IPS-NIHi11 (cell line): ENCODE measurements around the gene NFX1.
A peak's percentile ranks its signal among the peaks of the same experiment; 100 is the strongest.

Experiments used
- DNase-seq: peaks from one replicate; pipeline ENCODE4 v3.0.0; 2012; ENCODE audit warnings: mixed read lengths, low spot score

The NFX1 gene

GRCh38 chr9:33290247-33291030, at the start of gene NFX1:
Gene NFX1, plus strand, starts transcription at chr9:33290516. Its CDS starts 57 bp downstream, at chr9:33290573.
- peak; percentile 99 for DNase-seq

- no peak for DNase-seq
Measured at GRCh38 chr9:33241298-33241697, 49.0 kb upstream of the NFX1 start.

GRCh38 chr9:33242609-33243134, 47.6 kb upstream of the NFX1 start:
- DNase-seq = no peak

GRCh38 chr9:33244137-33244784, 46.1 kb upstream of the NFX1 start:
- no peak for DNase-seq

DNA sequence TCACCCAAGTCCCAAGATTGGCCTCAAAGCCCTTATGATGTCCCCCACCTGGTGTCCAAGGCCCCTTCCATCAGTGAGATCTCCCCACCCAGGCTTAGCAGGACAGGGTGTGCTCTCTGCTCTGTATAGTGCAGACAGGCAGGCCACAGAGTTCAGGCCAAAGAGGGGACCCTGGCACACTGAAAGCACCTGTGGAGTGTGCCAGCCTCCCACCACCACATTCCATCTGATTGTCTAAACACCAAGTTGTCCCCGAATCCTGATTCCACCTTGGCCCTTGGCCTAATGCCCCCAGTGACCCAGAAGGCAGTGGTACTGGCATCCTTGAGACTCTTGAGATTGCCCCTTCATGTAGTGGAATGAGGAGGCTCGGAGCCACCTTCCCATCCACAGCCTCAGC, 45.0 kb upstream of the NFX1 start:
- no peak for DNase-seq

DNA sequence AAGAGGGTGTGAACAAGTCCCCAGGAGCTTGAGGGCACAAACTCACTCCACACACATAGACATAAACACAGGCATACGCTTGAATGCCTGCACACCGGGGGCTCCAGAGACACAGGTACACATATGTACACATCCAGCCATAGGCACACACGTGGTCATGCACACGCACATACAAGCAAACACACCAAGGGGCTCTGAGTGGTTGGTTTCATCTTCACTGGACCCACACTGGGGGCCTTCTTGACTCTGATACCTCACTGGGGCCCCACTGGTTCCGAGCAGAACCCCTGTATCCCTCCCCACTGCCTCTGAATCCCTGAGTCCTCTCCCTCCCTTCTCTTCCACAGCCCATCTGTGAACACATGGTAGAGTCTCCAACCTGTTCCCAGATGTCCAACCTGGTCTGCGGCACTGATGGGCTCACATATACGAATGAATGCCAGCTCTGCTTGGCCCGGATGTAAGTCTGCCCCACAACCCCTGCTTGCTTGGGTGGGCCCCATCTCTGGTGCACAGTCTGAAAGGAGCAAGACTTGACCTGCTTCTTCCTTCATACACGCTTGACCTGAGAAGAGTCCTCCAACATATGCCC, 44.0 kb upstream of the NFX1 start:
- no peak for DNase-seq

GRCh38 chr9:33248606-33249005, 41.7 kb upstream of the NFX1 start:
- DNase-seq = no peak

- DNase-seq = no peak
Measured at GRCh38 chr9:33249087-33249658, 41.1 kb upstream of the NFX1 start.

DNA sequence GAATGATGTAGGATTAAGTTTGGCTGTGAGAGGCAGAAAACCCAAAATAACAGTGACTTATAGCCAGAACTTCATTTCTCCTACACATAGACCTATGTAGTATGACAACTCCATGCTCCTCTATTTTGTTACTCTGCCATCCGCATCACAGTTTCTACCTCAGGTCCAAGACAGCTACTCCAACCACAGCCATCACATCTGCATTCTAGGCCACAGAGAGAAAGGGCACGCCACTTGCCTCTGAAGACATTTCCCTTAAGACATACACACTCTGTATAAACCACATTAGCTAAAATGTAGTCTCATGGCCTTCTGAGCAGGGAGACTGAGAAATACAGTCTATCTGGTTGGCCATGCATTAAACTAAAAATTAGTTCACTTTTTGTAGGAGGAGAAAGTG, 40.3 kb upstream of the NFX1 start:
- DNase-seq = no peak

- no peak for DNase-seq
Measured at GRCh38 chr9:33250458-33250995, 39.8 kb upstream of the NFX1 start.

DNA sequence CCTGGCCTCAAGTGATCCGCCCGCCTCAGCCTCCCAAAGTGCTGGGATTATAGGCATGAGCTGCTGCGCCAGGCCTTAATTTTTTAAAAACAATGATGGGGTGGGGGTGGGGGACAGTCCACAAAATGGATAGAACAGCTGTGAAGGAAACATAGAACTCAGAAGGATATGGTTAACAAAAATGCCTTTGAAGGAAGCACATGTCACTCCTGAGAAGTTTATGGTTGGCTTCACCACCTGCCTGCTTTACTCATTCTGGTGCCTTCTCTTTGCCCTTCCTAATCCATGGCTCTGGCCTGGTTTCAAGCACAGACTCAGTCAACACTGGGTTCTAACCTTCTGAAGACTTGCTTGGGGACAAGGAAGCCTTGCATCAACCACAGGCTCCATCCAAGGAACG, 36.1 kb upstream of the NFX1 start:
- DNase-seq = no peak

GRCh38 chr9:33255014-33255413, 35.3 kb upstream of the NFX1 start:
- no peak for DNase-seq

GRCh38 chr9:33255471-33255870, 34.8 kb upstream of the NFX1 start:
- no peak for DNase-seq

DNA sequence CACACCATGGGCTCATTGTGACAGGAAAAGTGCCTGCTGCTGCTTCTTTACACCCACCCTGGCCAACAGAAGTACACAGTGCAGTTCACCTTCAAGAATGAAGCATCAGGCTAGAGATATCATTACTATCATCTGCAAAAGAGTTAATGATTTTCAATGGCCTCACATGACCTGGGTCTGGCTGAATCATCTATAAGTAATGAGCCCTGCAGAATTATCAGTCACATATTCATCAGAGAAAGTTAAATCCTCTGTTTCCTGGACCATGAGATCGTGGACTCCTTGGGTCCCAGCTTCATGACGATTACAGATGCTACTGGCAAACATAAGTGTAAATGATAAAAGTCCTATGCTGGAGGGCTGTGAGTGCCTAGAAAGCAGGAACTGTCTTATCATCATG, 34.1 kb upstream of the NFX1 start:
- DNase-seq = no peak

DNA sequence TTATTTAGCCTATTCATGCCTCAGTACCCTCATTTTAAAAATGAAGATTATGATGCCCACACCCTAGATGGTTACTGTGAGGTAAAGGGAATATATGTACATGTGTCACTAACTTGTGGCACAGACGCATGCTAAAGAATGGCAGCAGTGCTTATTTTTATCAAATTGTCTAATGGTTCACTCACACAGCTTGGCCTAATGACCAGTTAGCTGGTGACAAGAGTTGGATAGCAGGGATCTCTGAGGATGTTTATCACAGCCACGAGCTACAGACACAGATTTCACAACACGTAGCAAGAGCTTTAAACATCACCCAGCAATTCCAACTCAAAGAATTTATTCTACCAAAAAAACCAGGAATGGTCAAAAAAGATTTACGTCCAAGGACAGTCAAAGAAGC, 33.0 kb upstream of the NFX1 start:
- DNase-seq = no peak

- no peak for DNase-seq
Measured at GRCh38 chr9:33260372-33260771, 29.9 kb upstream of the NFX1 start.

DNA sequence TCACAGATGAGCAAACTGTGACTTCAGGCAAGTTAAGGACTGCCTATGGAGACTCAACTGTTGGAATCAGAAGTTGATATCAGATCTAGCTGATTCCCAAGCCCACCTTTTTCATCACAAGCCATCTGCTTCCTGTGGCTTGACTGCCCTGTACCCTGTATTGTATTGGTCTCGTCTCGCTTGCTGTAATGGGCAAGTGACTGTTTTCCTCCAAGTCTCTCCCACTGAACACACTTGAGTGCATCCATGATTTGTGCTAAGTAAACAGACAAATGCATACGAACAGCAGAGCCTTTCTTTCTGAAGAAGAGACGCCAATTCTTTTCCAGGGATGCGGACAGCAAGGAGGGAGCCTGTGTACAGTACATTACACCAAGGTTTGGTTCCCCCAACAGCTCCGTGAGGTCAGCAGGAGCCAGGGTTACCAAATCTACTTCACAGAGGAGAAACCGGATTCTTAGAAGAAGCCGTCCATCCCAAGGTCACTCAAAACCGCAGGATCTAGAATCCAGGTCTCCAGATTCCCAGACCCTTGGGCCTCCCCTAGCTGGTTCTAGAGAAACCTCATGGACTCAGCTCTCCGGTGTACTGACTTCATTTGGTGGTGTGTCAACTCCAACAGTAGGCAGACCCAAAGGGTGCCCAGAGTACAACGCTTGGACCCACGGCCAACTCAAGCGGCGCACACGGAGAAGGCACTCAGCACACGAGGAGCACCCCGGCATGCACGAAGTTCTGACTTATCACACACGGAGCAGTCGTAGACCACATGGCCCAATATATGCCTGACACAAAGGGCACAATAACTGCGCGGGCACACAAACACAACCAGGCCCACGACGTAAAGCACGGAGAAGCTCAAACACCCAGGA, 26.9 kb upstream of the NFX1 start:
- no peak for DNase-seq

DNA sequence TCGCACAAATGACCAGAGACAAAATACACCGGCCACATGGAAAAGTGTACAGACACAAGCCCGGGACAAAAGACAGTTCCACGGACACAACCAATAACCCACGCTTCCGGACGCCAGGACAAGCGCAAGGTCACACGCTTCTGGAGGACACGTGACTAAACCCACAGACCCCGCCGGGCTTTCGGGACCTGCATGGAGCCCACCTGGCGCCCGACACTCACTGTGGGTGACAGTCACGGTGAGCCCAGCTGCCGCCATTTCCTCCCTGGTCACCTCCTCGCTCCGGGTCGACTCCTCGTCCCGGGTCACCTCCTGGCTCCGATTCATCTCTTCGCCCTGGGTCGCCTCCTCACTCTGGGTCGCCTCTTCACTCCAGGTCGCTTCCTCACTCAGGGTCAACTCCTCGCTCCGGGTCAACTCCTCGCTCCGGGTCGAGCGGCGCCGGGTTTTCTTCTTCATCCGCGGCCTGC, 26.3 kb upstream of the NFX1 start:
- no peak for DNase-seq

DNA sequence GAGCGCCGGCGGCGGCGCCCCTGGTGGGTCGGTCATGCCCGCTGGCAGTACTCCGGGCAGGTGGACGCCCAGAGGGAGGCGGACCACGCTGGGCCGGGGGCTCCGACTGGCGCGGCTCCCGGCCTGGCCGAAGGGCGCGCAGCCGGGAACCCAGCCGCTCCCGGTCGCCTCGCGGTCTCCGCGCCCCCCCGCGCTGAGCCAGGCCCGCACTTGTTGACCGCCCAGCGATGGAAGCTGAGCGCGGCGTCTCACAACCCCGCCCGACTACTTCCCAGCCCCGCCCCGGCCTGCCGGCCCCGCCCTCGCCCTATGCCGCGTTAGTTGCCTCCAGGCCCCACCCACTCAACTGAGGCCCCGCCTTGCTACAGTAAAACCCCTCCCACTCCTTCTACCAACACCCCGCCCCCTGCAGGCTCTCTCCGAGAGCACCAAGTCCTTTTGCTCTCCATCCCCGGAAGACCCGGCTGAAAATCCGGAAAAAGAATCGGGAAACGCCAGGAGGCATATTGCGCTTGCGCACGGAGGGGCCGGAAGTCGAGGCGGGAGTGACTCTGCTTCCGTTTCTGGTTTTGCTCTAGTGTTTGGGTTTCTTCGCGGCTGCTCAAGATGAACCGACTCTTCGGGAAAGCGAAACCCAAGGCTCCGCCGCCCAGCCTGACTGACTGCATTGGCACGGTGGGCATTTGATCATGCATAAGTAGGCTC, 25.7 kb upstream of the NFX1 start, which contains the start of the genes BAG1 and CHMP5:
TSS of gene BAG1 (minus strand) at position 236 of the 705 bp plus-strand sequence.
TSS of gene CHMP5 (plus strand) at position 577 of the 705 bp plus-strand sequence. CDS start at position 607, 30 bp downstream.
- peak; percentile 97 for DNase-seq

DNA sequence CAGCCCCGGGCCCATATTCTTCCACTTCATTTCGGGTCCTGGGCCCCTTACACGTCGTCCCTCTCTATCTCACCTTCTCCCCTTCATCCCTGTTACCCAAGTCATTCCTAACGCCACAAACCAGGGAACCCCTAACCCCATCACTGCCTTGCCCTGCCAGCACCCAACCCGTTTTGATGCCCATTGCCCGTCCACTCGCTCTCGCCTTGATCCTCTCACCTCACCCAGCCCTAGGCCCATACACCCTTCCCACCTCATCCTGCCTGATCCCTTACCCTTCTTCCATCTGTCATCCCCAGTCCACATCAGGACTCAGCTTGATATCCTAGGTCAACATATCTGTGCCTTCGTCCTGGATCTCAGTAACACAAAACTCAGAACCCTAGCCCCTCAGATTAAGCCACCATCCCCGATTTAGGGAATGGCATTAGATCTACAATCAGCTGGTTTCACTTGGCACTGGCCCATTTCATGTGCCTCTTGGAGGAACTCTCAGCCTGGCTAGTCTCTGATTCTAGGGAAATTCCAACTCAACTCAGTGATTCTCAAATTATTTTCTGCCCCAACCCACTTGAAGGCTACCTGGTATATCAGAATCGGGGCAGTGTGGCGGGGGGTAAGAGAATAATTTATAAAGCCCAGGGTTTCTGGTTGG, 25.0 kb upstream of the NFX1 start:
- DNase-seq = no peak
